K562 (cell line): ENCODE results near the gene P2RY14. TPM values are rescaled to one million over a fixed set of nuclear protein-coding genes. Genes with fewer than 3 reads are reported as not detected.

Experiments used
- ATF3 ChIP-seq, 2 experiments: fragments of 450-650 bp in 1 of 2; sonication (generic) in 1 of 2; formaldehyde crosslinking in 1 of 2; IDR thresholded peaks in 1 of 2; conservative IDR thresholded peaks in 1 of 2; 2 replicates each; pipeline versions ENCODE4 v1.6.1 to v1.8.1; 2016 to 2023; ENCODE audit warnings: mild to moderate bottlenecking in 2 of 2, moderate library complexity in 2 of 2, inconsistent platforms in 1 of 2, missing genetic modification reagents in 1 of 2
- CTBP1 ChIP-seq: fragments of 450-650 bp; IDR thresholded peaks from 2 replicates; pipeline ENCODE4 v1.6.1; 2016; ENCODE audit warnings: borderline replicate concordance
- HDAC1 ChIP-seq, 2 experiments: fragments of 450-650 bp; IDR thresholded peaks; 2 replicates each; pipeline ENCODE4 v1.6.1; 2016 to 2017; ENCODE audit warnings: inconsistent platforms in 1 of 2, mild to moderate bottlenecking in 1 of 2, moderate library complexity in 1 of 2
- HNRNPH1 ChIP-seq: fragments of 200-400 bp; formaldehyde crosslinking; optimal IDR thresholded peaks from 2 replicates; pipeline ENCODE3; 2017; ENCODE audit warnings: low read depth, mild to moderate bottlenecking, low read length, moderate library complexity
- MLX ChIP-seq, 2 experiments: fragments of 450-650 bp in 1 of 2; sonication (generic) in 1 of 2; formaldehyde crosslinking; conservative IDR thresholded peaks; 2 replicates each; pipeline versions ENCODE4 v1.4.0 to v1.8.1; 2020 to 2022; ENCODE audit warnings: mild to moderate bottlenecking in 1 of 2, missing genetic modification reagents in 1 of 2
- NR3C1 ChIP-seq: sonication (generic); formaldehyde crosslinking; IDR thresholded peaks from 2 replicates; pipeline ENCODE4 v1.8.1; 2022; ENCODE audit warnings: missing genetic modification reagents
- POLR2G ChIP-seq: fragments of 200-400 bp; formaldehyde crosslinking; IDR thresholded peaks from 2 replicates; pipeline ENCODE4 v1.6.1; 2017; ENCODE audit warnings: low read depth, mild to moderate bottlenecking, antibody characterized with exemption, low read length, moderate library complexity
- SMAD1 ChIP-seq: fragments of 150-350 bp; IDR thresholded peaks from 2 replicates; pipeline ENCODE4 v1.6.1; 2014; ENCODE audit warnings: low read length, low read depth; ENCODE audit not compliant: partially characterized antibody
- TEAD1 ChIP-seq, 2 experiments: fragments of 450-650 bp in 1 of 2; sonication (generic) in 1 of 2; formaldehyde crosslinking; IDR thresholded peaks; 2 replicates each; pipeline versions ENCODE4 v1.4.0 to v1.8.0; 2020 to 2022; ENCODE audit warnings: mild to moderate bottlenecking in 2 of 2, missing genetic modification reagents in 1 of 2
- ZBTB5 ChIP-seq: fragments of 450-650 bp; IDR thresholded peaks from 2 replicates; pipeline ENCODE4 v1.6.1; 2017; ENCODE audit warnings: antibody characterized with exemption
- polyA plus RNA-seq, 8 experiments: library from polyadenylated mRNA; depleted of rRNA in 4 of 8; stranded (reverse) in 5 of 8; unstranded in 3 of 8; fragments of >200 nt; fragmentation: Nextera tagmentation in 2 of 8; fragmentation: Illumina TruSeq in 1 of 8; extraction: Ambion mirVana in 2 of 8; extraction: Trizol in 1 of 8; gene quantifications; 2 replicates each; pipeline versions ENCODE4 v1.2.1 to v1.2.3, GENCODE V29; 2011 to 2014; ENCODE audit warnings: inconsistent platforms in 1 of 8, missing spikeins in 1 of 8
- total RNA-seq, 7 experiments: library from RNA; depleted of rRNA in 6 of 7; stranded (reverse); fragments of >200 nt in 6 of 7; fragmentation: Illumina TruSeq in 2 of 7; extraction: Trizol in 2 of 7; gene quantifications; 2 replicates each; pipeline versions ENCODE4 v1.2.1 to v1.2.3, GENCODE V29; 2011 to 2021; ENCODE audit warnings: low replicate concordance in 1 of 7

P2RY14 gene
- total and polyA plus RNA-seq, 9 of the 15 experiments (the other 6 are each of a cell fraction or from before 2014, with no cell fraction given): not detected

DNA sequence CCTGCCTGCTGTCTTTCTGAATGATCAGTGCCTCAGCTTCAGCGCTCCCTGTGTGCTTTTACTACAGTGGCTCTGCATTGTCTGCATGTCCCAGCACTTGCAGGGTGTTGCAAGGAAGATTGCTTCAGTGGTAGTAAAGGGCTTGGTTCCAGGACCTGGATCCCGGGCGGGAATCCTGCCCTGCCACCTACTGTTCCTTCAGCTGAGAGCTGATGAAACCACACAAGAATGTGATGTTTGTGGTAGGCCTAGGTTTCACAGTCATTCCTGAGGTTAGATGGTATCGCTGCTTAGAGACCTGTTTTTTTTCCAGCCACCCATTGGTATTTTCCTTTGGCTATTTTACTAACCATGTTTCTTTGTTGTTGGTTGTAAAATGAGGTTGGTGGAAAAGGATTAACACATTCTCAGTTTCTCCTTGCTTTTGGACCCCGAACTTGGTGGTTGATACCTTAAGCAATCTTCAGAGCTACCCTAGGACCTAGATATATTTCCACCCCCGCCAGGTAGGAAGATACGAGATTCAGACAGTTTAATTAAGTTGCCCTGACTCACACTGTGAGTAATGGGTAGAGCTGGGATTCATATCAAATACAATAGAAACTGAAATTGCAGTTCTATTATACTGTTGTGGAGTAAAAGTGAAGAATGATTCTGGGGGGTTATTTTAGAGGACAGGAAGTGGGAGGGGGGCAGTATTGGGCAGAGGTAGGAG, 26.9 kb upstream of the P2RY14 start (continued):
- TF ChIP-seq TEAD1 (CRISPR knock-in tag; IDR thresholded peaks at IDR 0.05) (peak in 1 of 2 experiments; percentile 69; a peak in 1 of 4 replicates), POLR2G (no peak), MLX (CRISPR knock-in tag; conservative IDR thresholded peaks at IDR 0.05) (no peak), HDAC1 (IDR thresholded peaks at IDR 0.05) (no peak), NR3C1 (no peak), ZBTB5 (no peak), HNRNPH1 (no peak), ATF3 (IDR thresholded peaks at IDR 0.05) (peak; percentile 9; the same call in 1 of the 2 replicates), ATF3 (CRISPR knock-in tag; conservative IDR thresholded peaks at IDR 0.05) (no peak), SMAD1 (no peak), CTBP1 (peak; percentile 29; the same call in 1 of the 2 replicates)
